CD4-positive, alpha-beta memory T cell (primary cell): ENCODE results near the gene APEX1. TPM values are rescaled to one million over a fixed set of nuclear protein-coding genes. Genes with fewer than 3 reads are reported as not detected.

Source experiments
- CTCF ChIA-PET: fragments of 350-600 bp; sonication (Branson Sonifier 250); formaldehyde crosslinking; loops from one replicate; lab custom pipeline; 2021; ENCODE audit warnings: inconsistent platforms; ENCODE audit not compliant: partially characterized antibody; lab: Charles Lee
- POLR2A ChIA-PET: fragments of 350-600 bp; sonication (Branson Sonifier 250); formaldehyde crosslinking; loops from one replicate; lab custom pipeline; 2021; ENCODE audit not compliant: partially characterized antibody; lab: Charles Lee
- DNase-seq, 5 donors: peaks; one replicate each; pipeline versions ENCODE4 v3.0.0 to v3.0.0-alpha.2; 2020 to 2022; ENCODE audit warnings: mixed read lengths in 1 of 5
- H3K27ac ChIP-seq: one replicate; pipeline ENCODE4 v1.7.0; 2013; ENCODE audit warnings: low read depth, low read length
- H3K27me3 ChIP-seq: 2 replicates; pipeline ENCODE4 v1.7.0; 2013; ENCODE audit warnings: mild to moderate bottlenecking, low read length, moderate library complexity; ENCODE audit not compliant: insufficient read depth
- H3K36me3 ChIP-seq: 2 replicates; pipeline ENCODE4 v1.7.0; 2013; ENCODE audit warnings: mild to moderate bottlenecking, low read length, moderate library complexity; ENCODE audit not compliant: insufficient read depth
- H3K4me1 ChIP-seq: 2 replicates; pipeline ENCODE4 v1.7.0; 2013; ENCODE audit warnings: mild to moderate bottlenecking, low read length, moderate library complexity; ENCODE audit not compliant: insufficient read depth
- H3K4me3 ChIP-seq, 2 donors: one replicate each; pipeline ENCODE4 v1.7.0; 2013; ENCODE audit warnings: low read length in 2 of 2, mild to moderate bottlenecking in 1 of 2
- H3K9me3 ChIP-seq, 2 donors: one replicate each; pipeline ENCODE4 v1.7.0; 2013; ENCODE audit warnings: low read length in 2 of 2, control low read depth in 1 of 2; ENCODE audit not compliant: control insufficient read depth in 1 of 2
- H3K27ac Mint-ChIP-seq, 7 donors: one replicate each; pipeline ENCODE4 v1.8.0; 2020 to 2021; ENCODE audit warnings: mixed read lengths in 7 of 7, mild to moderate bottlenecking in 6 of 7, inconsistent platforms in 3 of 7, moderate library complexity in 3 of 7
- H3K27me3 Mint-ChIP-seq, 2 donors: one replicate each; pipeline ENCODE4 v1.8.0; 2020 to 2021; ENCODE audit warnings: mixed read lengths in 2 of 2
- H3K36me3 Mint-ChIP-seq, 2 donors: one replicate each; pipeline ENCODE4 v1.8.0; 2020 to 2021; ENCODE audit warnings: mixed read lengths in 2 of 2, inconsistent platforms in 1 of 2, mild to moderate bottlenecking in 1 of 2
- H3K4me1 Mint-ChIP-seq, 4 donors: one replicate each; pipeline ENCODE4 v1.8.0; 2020 to 2021; ENCODE audit warnings: mixed read lengths in 4 of 4, mild to moderate bottlenecking in 1 of 4
- H3K4me3 Mint-ChIP-seq, 8 donors: one replicate each; pipeline ENCODE4 v1.8.0; 2020 to 2021; ENCODE audit warnings: mixed read lengths in 8 of 8, mild to moderate bottlenecking in 7 of 8, moderate library complexity in 6 of 8, inconsistent platforms in 3 of 8
- H3K9me3 Mint-ChIP-seq, 8 donors: one replicate each; pipeline ENCODE4 v1.8.0; 2020 to 2021; ENCODE audit warnings: mixed read lengths in 8 of 8, mild to moderate bottlenecking in 5 of 8, inconsistent platforms in 3 of 8, moderate library complexity in 1 of 8
- intact Hi-C: fragments of 100-400 bp; cut with micrococcal nuclease; formaldehyde crosslinking; loops from one replicate; pipeline ENCODE4 v1.15.1; 2023
- polyA plus RNA-seq, 2 donors: library from polyadenylated mRNA; unstranded; fragments of 300-500 nt; fragmentation: Illumina TruSeq; gene quantifications; one replicate each; pipeline ENCODE4 v1.2.3, GENCODE V29; 2021
- total RNA-seq, 2 experiments: library from RNA; stranded (reverse); gene quantifications; one replicate each; pipeline ENCODE4 v1.2.3, GENCODE V29; 2021

The APEX1 gene
- total and polyA plus RNA-seq, 4 experiments from 2014 or later: 102 to 144 (median 122) TPM

DNA sequence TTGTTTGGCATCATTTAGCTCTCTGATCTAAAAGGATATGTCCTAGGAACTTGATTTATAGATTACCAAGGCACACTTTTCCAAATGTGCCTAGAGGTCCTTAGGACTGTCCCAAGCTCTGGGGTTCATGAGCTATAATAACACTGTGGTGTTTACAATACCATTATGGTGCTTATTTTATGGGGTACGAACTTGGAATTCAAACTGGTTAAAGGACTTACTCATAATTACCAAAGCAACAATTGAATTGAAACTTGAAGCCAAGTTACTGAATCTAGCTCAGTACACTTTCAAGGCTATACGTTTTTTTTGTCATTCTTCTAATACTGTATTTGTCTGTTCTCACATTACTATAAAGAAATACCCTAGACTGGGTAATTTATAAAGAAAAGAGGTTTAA lies 32.1 kb upstream of the APEX1 start:
- Mint-ChIP-seq H3K36me3 (no peaks in the 10 kb centered on the region), H3K27me3 (peaks cover 1 to 2% of the 10 kb centered on the region in 2 donors), H3K9me3 (no peaks in the 10 kb centered on the region), H3K4me3 (no peak overlapping the region), H3K4me1 (peaks cover 5 to 8% (median 7%) of the 10 kb centered on the region in 4 donors), H3K27ac (peak overlapping the region in 1 of 7 donors; percentile 51)
- Histone ChIP-seq H3K27me3 (no peaks in the 10 kb centered on the region), H3K27ac (no peak overlapping the region), H3K36me3 (no peaks in the 10 kb centered on the region), H3K9me3 (no peaks in the 10 kb centered on the region), H3K4me3 (no peak overlapping the region), H3K4me1 (peaks cover 5% of the 10 kb centered on the region)
- ChIA-PET POLR2A (interaction anchor here (0.6 kb wide), 1 partner anchor 47 kb away, joined by 3 read pairs; the partner anchor contains the start of gene PNP), CTCF (interaction anchor here (1.3 to 3.8 kb wide), 5 partner anchors 8 to 187 kb away, joined by 3 to 34 read pairs (median 5); partner anchors contain the start of gene TEP1)
- DNase-seq: no peak
- intact Hi-C loops: no loop called here

DNA sequence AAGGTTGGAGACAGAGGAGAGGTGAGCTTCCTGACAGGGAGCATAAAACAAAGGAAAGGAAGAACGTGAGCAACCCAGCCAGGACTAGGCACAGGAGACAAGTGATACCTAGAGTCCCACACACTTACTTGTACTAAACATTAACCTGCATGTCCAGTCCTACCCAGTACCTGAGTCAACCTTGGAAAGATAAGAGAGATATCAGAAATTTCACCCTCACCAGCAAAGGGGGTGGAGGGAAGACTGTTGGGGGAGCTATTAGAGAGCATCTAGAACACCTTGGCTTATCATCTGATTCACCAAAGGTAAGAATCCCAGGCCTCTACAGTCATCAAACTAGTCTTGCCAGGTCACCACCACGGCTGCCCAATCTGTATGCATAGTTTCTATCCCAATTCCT lies 30.2 kb upstream of the APEX1 start:
- peaks cover 10 to 16% (median 13%) of the 10 kb centered on the region in 4 donors for H3K4me1 Mint-ChIP-seq
- no peaks in the 10 kb centered on the region for H3K27me3 ChIP-seq
- ChIA-PET POLR2A (no interaction called here), CTCF (interaction anchor here (1.5 to 3.8 kb wide), 2 partner anchors 10 to 184 kb away, joined by 5 to 34 read pairs; partner anchors contain the start of gene TEP1)
- H3K4me3 ChIP-seq: no peak overlapping the region
- no peak overlapping the region for H3K4me3 Mint-ChIP-seq
- H3K9me3 Mint-ChIP-seq: no peaks in the 10 kb centered on the region
- intact Hi-C loops: no loop called here
- no peak overlapping the region for H3K27ac Mint-ChIP-seq
- H3K36me3 Mint-ChIP-seq: no peaks in the 10 kb centered on the region
- no peaks in the 10 kb centered on the region for H3K9me3 ChIP-seq
- peaks cover 1 to 2% of the 10 kb centered on the region in 2 donors for H3K27me3 Mint-ChIP-seq
- H3K27ac ChIP-seq: no peak overlapping the region
- no peak for DNase-seq
- H3K36me3 ChIP-seq: no peaks in the 10 kb centered on the region
- H3K4me1 ChIP-seq: peaks cover 5% of the 10 kb centered on the region

- ChIA-PET POLR2A (no interaction called here), CTCF (interaction anchor here (1.8 kb wide), 1 partner anchor 12 kb away, joined by 5 read pairs; no protein-coding TSS in a partner anchor)
- peaks cover 5% of the 10 kb centered on the region for H3K4me1 ChIP-seq
- H3K36me3 ChIP-seq: no peaks in the 10 kb centered on the region
- no peaks in the 10 kb centered on the region for H3K36me3 Mint-ChIP-seq
- H3K27me3 Mint-ChIP-seq: peaks cover 1 to 2% of the 10 kb centered on the region in 2 donors
- peak overlapping the region in 1 of 8 donors; percentile 6 for H3K4me3 Mint-ChIP-seq
- intact Hi-C loops: no loop called here
- DNase-seq: no peak
- H3K9me3 Mint-ChIP-seq: no peaks in the 10 kb centered on the region
- no peak overlapping the region for H3K4me3 ChIP-seq
- peaks cover 10 to 16% (median 13%) of the 10 kb centered on the region in 4 donors for H3K4me1 Mint-ChIP-seq
- H3K27me3 ChIP-seq: no peaks in the 10 kb centered on the region
- peak overlapping the region in 5 of 7 donors; percentile 13 to 92 (median 55) for H3K27ac Mint-ChIP-seq
- no peaks in the 10 kb centered on the region for H3K9me3 ChIP-seq
- H3K27ac ChIP-seq: no peak overlapping the region
Measured at GRCh38 chr14:20427231-20428009, 27.6 kb upstream of the APEX1 start.

- Histone ChIP-seq H3K4me1 (peaks cover 5% of the 10 kb centered on the region), H3K27me3 (no peaks in the 10 kb centered on the region), H3K9me3 (no peaks in the 10 kb centered on the region), H3K27ac (no peak overlapping the region), H3K36me3 (no peaks in the 10 kb centered on the region), H3K4me3 (no peak overlapping the region)
- DNase-seq: no peak
- CTCF ChIA-PET: interaction anchor here (1.8 kb wide), 1 partner anchor 12 kb away, joined by 5 read pairs; no protein-coding TSS in a partner anchor
- intact Hi-C loops: no loop called here
- peaks cover 1 to 2% of the 10 kb centered on the region in 2 donors for H3K27me3 Mint-ChIP-seq
- H3K4me3 Mint-ChIP-seq: no peak overlapping the region
- H3K4me1 Mint-ChIP-seq: peaks cover 10 to 16% (median 13%) of the 10 kb centered on the region in 4 donors
- H3K27ac Mint-ChIP-seq: peak overlapping the region in 3 of 7 donors; percentile 38 to 69 (median 62)
- POLR2A ChIA-PET: no interaction called here
- H3K36me3 Mint-ChIP-seq: no peaks in the 10 kb centered on the region
- no peaks in the 10 kb centered on the region for H3K9me3 Mint-ChIP-seq
Measured at GRCh38 chr14:20428010-20428365, 27.0 kb upstream of the APEX1 start.

DNA sequence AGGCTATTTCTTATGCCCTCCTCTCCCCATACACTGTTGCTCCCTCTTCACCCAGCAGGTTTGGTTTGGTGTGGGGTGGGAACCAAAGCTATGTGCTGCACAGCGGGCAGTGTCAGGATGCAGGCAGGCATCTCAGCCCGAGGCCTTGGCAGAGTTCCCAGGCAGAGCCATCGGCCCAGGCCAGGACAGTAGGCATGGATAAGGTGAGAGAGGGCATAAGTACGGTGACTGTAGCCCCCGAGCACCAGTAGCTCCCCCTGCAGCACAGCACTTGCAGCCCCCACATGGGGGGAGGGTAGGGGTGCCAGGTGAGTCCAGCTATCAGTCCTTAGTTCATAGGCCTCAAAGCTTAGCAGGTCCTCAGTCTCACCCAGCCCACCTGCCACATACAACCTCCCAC lies 26.2 kb upstream of the APEX1 start:
- H3K4me3 Mint-ChIP-seq: no peak overlapping the region
- H3K27ac Mint-ChIP-seq: no peak overlapping the region
- Histone ChIP-seq H3K4me1 (peaks cover 5% of the 10 kb centered on the region), H3K4me3 (no peak overlapping the region), H3K27me3 (no peaks in the 10 kb centered on the region), H3K27ac (no peak overlapping the region), H3K36me3 (no peaks in the 10 kb centered on the region), H3K9me3 (no peaks in the 10 kb centered on the region)
- H3K27me3 Mint-ChIP-seq: peaks cover 0 to 2% of the 10 kb centered on the region in 2 donors
- peaks cover 10 to 16% (median 13%) of the 10 kb centered on the region in 4 donors for H3K4me1 Mint-ChIP-seq
- intact Hi-C loops: no loop called here
- DNase-seq: no peak
- CTCF ChIA-PET: interaction anchor here (1.8 kb wide), 1 partner anchor 13 kb away, joined by 5 read pairs; no protein-coding TSS in a partner anchor
- H3K9me3 Mint-ChIP-seq: no peaks in the 10 kb centered on the region
- POLR2A ChIA-PET: no interaction called here
- H3K36me3 Mint-ChIP-seq: no peaks in the 10 kb centered on the region

GRCh38 chr14:20429801-20430669 lies 25.0 kb upstream of the APEX1 start:
- Histone ChIP-seq H3K9me3 (no peaks in the 10 kb centered on the region), H3K4me1 (peaks cover 5% of the 10 kb centered on the region), H3K36me3 (no peaks in the 10 kb centered on the region), H3K4me3 (no peak overlapping the region), H3K27me3 (no peaks in the 10 kb centered on the region), H3K27ac (no peak overlapping the region)
- POLR2A ChIA-PET: no interaction called here
- H3K36me3 Mint-ChIP-seq: no peaks in the 10 kb centered on the region
- H3K4me3 Mint-ChIP-seq: no peak overlapping the region
- peaks cover 10 to 16% (median 13%) of the 10 kb centered on the region in 4 donors for H3K4me1 Mint-ChIP-seq
- no peak for DNase-seq
- CTCF ChIA-PET: no interaction called here
- H3K27me3 Mint-ChIP-seq: no peaks in the 10 kb centered on the region
- H3K9me3 Mint-ChIP-seq: no peaks in the 10 kb centered on the region
- no peak overlapping the region for H3K27ac Mint-ChIP-seq
- intact Hi-C loops: no loop called here
